Measurements from ENCODE around the gene PRKD2. TPM values are rescaled to one million over a fixed set of nuclear protein-coding genes. Genes with fewer than 3 reads are reported as not detected.

Gene PRKD2
- total and polyA plus RNA-seq, 2 experiments from 2014 or later: 53.8 to 68.0 TPM

- Histone ChIP-seq H4K20me1 (replicated peaks; ENCODE audit: insufficient read depth) (no peaks in the 10 kb centered on the region), H3K4me3 (no peak overlapping the region), H3K27me3 (ENCODE audit: insufficient read depth) (no peaks in the 10 kb centered on the region), H3K9me2 (ENCODE audit: insufficient read depth) (no peaks in the 10 kb centered on the region), H3K36me3 (ENCODE audit: insufficient read depth) (no peaks in the 10 kb centered on the region), H3K79me2 (replicated peaks; ENCODE audit: insufficient read depth) (no peaks in the 10 kb centered on the region), H3K4me1 (ENCODE audit: insufficient read depth) (peaks cover 5% of the 10 kb centered on the region; the same call in 1 of the 2 replicates), H3K4me2 (no peak overlapping the region), H3F3A (replicated peaks; ENCODE audit: low read depth) (no peaks in the 10 kb centered on the region), H3K27ac (ENCODE audit: low read depth) (no peak overlapping the region), H2AFZ (no peak overlapping the region)
- TF ChIP-seq JUNB (IDR thresholded peaks at IDR 0.05; ENCODE audit: unreplicated experiment) (no peak), ETS1 (IDR thresholded peaks at IDR 0.05) (no peak), ZNF462 (CRISPR knock-in tag; IDR thresholded peaks at IDR 0.05) (no peak), CTCF (conservative IDR thresholded peaks at IDR 0.05; ENCODE audit: low read depth in 2 of 2) (no peak), EZH2 (IDR thresholded peaks at IDR 0.05; ENCODE audit: low read depth, unreplicated experiment) (no peak), CREB1 (CRISPR knock-in tag; IDR thresholded peaks at IDR 0.05; ENCODE audit: low read depth) (no peak), POLR2AphosphoS5 (IDR thresholded peaks at IDR 0.05; ENCODE audit: low read depth) (no peak), ZNF331 (CRISPR knock-in tag; IDR thresholded peaks at IDR 0.05; ENCODE audit: low read depth) (no peak), NANOG (IDR thresholded peaks at IDR 0.05; ENCODE audit: borderline replicate concordance) (no peak), EZH2phosphoT487 (IDR thresholded peaks at IDR 0.05; ENCODE audit: unreplicated experiment) (no peak), STAT1 (IDR thresholded peaks at IDR 0.05; ENCODE audit: unreplicated experiment) (no peak), ZNF114 (CRISPR knock-in tag; IDR thresholded peaks at IDR 0.05) (no peak), REST (IDR thresholded peaks at IDR 0.05; ENCODE audit: unreplicated experiment) (no peak)
- Mint-ChIP-seq H3K4me1 (peaks cover 11% of the 10 kb centered on the region), H3K27ac (no peak overlapping the region), H3K27me3 (ENCODE audit: insufficient read depth, low read depth, poor library complexity) (peaks cover 13% of the 10 kb centered on the region), H3K36me3 (ENCODE audit: low read depth) (no peaks in the 10 kb centered on the region; the same call in 2 of the 3 replicates), H3K4me3 (no peak overlapping the region), H3K9me3 (no peaks in the 10 kb centered on the region)
- DNase-seq (ENCODE audit: low spot score): no peak
- no peak for ATAC-seq
Measured at GRCh38 chr19:46625731-46626130, 91.2 kb downstream of the PRKD2 start.
